GM18907 (cell line): ENCODE results near the gene IGF1.
A peak's percentile ranks its signal among the peaks of the same experiment; 100 is the strongest.

Source experiments
- ATAC-seq: cut with Tn5 transposase; IDR thresholded peaks from one replicate; pipeline ENCODE4 v1.9.1; 2021; ENCODE audit warnings: mild to moderate bottlenecking, moderate library complexity; ENCODE audit not compliant: unreplicated experiment

The IGF1 gene

GRCh38 chr12:102480406-102480805 lies at the start of gene IGF1:
TSS of gene IGF1 (minus strand) at chr12:102480563. CDS start at chr12:102480381, 182 bp downstream.
- ATAC-seq, result no peak

GRCh38 chr12:102528111-102528510 lies 47.7 kb upstream of the IGF1 start:
- no peak for ATAC-seq

GRCh38 chr12:102527171-102527720 lies 46.9 kb upstream of the IGF1 start:
- ATAC-seq, result no peak

- no peak for ATAC-seq
These were observed 46.3 kb upstream of the IGF1 start for GRCh38 chr12:102526656-102527055.

- no peak for ATAC-seq
These were observed 42.4 kb upstream of the IGF1 start for GRCh38 chr12:102522768-102523167.

- ATAC-seq, result no peak
These were observed 41.4 kb upstream of the IGF1 start for GRCh38 chr12:102521662-102522277.

GRCh38 chr12:102518871-102519270 lies 38.5 kb upstream of the IGF1 start:
- ATAC-seq, result no peak

GRCh38 chr12:102514696-102515095 lies 34.3 kb upstream of the IGF1 start:
- ATAC-seq, result no peak

GRCh38 chr12:102513739-102514138 lies 33.4 kb upstream of the IGF1 start:
- ATAC-seq, result no peak

GRCh38 chr12:102513272-102513671 lies 32.9 kb upstream of the IGF1 start:
- peak; percentile 92 for ATAC-seq

- ATAC-seq, result peak; percentile 27
These were observed 32.2 kb upstream of the IGF1 start for GRCh38 chr12:102512523-102512922.

- no peak for ATAC-seq
These were observed 31.2 kb upstream of the IGF1 start for GRCh38 chr12:102511575-102511974.

GRCh38 chr12:102510463-102510862 lies 30.1 kb upstream of the IGF1 start:
- no peak for ATAC-seq

- no peak for ATAC-seq
These were observed 29.7 kb upstream of the IGF1 start for GRCh38 chr12:102510031-102510430.

- ATAC-seq, result no peak
These were observed 28.8 kb upstream of the IGF1 start for GRCh38 chr12:102509123-102509626.

GRCh38 chr12:102508052-102508451 lies 27.7 kb upstream of the IGF1 start:
- no peak for ATAC-seq

GRCh38 chr12:102507301-102507700 lies 26.9 kb upstream of the IGF1 start:
- no peak for ATAC-seq

GRCh38 chr12:102504871-102505270 lies 24.5 kb upstream of the IGF1 start:
- ATAC-seq, result no peak

- no peak for ATAC-seq
These were observed 23.9 kb upstream of the IGF1 start for GRCh38 chr12:102504280-102504679.

- no peak for ATAC-seq
These were observed 23.5 kb upstream of the IGF1 start for GRCh38 chr12:102503831-102504230.

GRCh38 chr12:102503056-102503681 lies 22.8 kb upstream of the IGF1 start:
- ATAC-seq, result no peak

GRCh38 chr12:102501773-102502172 lies 21.4 kb upstream of the IGF1 start:
- ATAC-seq, result no peak
